ENCODE measurements around the gene BLID. TPM values are rescaled to one million over a fixed set of nuclear protein-coding genes. Genes with fewer than 3 reads are reported as not detected.

Gene BLID
- total RNA-seq, 4 donors from 2014 or later, result not detected

DNA sequence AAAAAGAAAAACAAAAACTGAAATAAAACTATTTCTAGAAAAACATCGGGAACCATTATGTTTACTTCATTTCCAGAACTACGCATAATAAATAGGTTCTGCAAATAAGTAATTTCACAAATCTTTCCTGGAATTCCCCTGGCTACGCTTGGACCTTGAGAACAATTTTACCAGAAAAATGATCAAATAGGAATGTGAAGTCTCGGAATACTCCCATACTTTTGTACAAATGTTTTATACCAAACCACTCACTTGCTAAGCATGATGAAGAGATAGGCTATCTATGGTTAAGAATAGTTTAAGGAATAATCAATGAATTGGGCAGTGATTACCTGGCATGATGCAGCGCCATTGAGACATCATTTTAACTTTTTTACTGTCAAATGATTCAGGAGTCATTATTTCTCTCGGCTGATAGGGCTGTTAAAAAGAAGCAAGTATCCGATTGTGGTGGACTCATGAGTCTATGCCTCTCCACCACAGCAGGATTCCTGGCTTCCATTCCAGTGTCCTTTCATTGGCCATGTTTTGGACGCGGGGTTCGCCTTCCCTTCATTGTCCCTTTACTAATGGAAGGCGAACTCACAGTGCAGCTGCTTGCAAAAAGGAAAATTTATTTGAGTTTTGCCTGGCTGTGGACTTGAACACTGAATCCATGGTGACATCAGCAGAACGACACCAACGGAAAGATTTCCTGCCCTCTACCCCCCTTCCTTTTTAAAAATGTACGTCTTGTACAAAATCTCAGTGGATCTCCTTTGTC, 39.9 kb upstream of the BLID start:
- peak overlapping the region; percentile 9 for H3K27ac ChIP-seq
- WGBS, result 86% methylated on average over 14 of the region's 14 CpGs

DNA sequence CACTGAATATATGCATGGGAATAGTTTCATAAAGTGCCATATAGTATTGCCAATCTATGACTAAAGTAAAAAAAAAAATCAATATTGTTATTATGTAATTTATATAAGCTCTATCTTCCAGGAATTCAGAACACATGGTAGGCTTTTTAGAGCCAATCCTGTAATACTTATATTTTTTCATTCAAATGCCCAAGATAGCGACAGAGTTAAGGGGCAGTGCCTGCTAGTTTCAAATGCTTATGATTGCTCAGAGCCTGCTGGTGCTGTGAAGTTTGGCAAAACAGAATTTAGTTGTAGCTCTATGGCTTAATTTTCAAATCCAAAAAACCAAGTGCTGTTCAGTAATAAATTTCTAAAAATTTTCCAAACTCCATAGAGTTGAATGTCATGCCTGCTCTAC, 39.0 kb upstream of the BLID start:
- no peak for TF ChIP-seq POLR2AphosphoS5 (IDR thresholded peaks at IDR 0.05)
- TF ChIP-seq EP300 (IDR thresholded peaks at IDR 0.05), result no peak
- TF ChIP-seq POLR2A (IDR thresholded peaks at IDR 0.05), result no peak
- TF ChIP-seq, protein P1, sequence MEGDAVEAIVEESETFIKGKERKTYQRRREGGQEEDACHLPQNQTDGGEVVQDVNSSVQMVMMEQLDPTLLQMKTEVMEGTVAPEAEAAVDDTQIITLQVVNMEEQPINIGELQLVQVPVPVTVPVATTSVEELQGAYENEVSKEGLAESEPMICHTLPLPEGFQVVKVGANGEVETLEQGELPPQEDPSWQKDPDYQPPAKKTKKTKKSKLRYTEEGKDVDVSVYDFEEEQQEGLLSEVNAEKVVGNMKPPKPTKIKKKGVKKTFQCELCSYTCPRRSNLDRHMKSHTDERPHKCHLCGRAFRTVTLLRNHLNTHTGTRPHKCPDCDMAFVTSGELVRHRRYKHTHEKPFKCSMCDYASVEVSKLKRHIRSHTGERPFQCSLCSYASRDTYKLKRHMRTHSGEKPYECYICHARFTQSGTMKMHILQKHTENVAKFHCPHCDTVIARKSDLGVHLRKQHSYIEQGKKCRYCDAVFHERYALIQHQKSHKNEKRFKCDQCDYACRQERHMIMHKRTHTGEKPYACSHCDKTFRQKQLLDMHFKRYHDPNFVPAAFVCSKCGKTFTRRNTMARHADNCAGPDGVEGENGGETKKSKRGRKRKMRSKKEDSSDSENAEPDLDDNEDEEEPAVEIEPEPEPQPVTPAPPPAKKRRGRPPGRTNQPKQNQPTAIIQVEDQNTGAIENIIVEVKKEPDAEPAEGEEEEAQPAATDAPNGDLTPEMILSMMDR (IDR thresholded peaks at IDR 0.05), result no peak
- 93% methylated on average over 1 of the region's 1 CpG for WGBS
- Histone ChIP-seq H3K4me3 (no peak overlapping the region), H3K4me1 (peaks cover 22% of the 10 kb centered on the region), H3K9me3 (no peaks in the 10 kb centered on the region), H3K27me3 (no peaks in the 10 kb centered on the region), H3K27ac (no peak overlapping the region), H3K36me3 (no peaks in the 10 kb centered on the region)
- no peak for DNase-seq (ENCODE audit: low spot score in 2 of 2)

More for the DNA sequence above, 39.9 kb upstream of the BLID start:
- TF ChIP-seq, protein P1 (IDR thresholded peaks at IDR 0.05), result no peak
- TF ChIP-seq POLR2A (IDR thresholded peaks at IDR 0.05), result no peak
- no peak for TF ChIP-seq EP300 (IDR thresholded peaks at IDR 0.05)
- TF ChIP-seq POLR2AphosphoS5 (IDR thresholded peaks at IDR 0.05), result no peak
- Histone ChIP-seq H3K27me3 (no peaks in the 10 kb centered on the region), H3K36me3 (no peaks in the 10 kb centered on the region), H3K9me3 (no peaks in the 10 kb centered on the region), H3K4me1 (peaks cover 22% of the 10 kb centered on the region), H3K4me3 (no peak overlapping the region)
- DNase-seq (ENCODE audit: low spot score in 2 of 2), result no peak

GRCh38 chr11:122154227-122154626, 38.2 kb upstream of the BLID start:
- DNase-seq (ENCODE audit: low spot score in 2 of 2), result no peak
- Histone ChIP-seq H3K9me3 (no peaks in the 10 kb centered on the region), H3K4me1 (peaks cover 19% of the 10 kb centered on the region), H3K27me3 (no peaks in the 10 kb centered on the region), H3K27ac (no peak overlapping the region), H3K36me3 (no peaks in the 10 kb centered on the region), H3K4me3 (no peak overlapping the region)
- TF ChIP-seq, protein P1 (IDR thresholded peaks at IDR 0.05), result no peak
- TF ChIP-seq POLR2A (IDR thresholded peaks at IDR 0.05) (no peak), POLR2AphosphoS5 (IDR thresholded peaks at IDR 0.05) (no peak), EP300 (IDR thresholded peaks at IDR 0.05) (no peak)
- 81% methylated on average over 6 of the region's 6 CpGs for WGBS

DNA sequence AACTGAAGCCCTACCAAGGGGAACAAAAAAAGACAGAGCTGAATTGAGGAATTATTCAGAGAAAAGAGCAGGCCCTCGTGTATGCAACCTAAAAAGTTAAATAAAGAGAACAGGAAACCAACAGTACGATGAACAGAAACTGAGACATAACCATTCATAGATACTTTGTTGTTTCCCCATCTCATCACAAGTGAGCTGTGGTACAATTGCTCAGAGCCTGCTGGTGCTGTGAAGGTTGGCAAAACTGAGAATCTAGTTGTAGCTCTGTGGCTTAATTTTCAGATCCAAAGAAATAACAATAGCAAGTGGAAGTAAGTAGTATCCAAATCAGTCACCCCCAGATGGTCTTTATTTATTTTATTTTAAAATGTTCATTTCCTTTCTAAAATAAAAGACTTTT, 37.7 kb upstream of the BLID start:
- Histone ChIP-seq H3K27ac (no peak overlapping the region), H3K4me3 (no peak overlapping the region), H3K36me3 (no peaks in the 10 kb centered on the region), H3K9me3 (no peaks in the 10 kb centered on the region), H3K27me3 (no peaks in the 10 kb centered on the region), H3K4me1 (peaks cover 14% of the 10 kb centered on the region)
- no peak for DNase-seq (ENCODE audit: low spot score in 2 of 2)
- TF ChIP-seq, protein P1 (IDR thresholded peaks at IDR 0.05), result no peak
- TF ChIP-seq POLR2A (IDR thresholded peaks at IDR 0.05) (no peak), POLR2AphosphoS5 (IDR thresholded peaks at IDR 0.05) (no peak), EP300 (IDR thresholded peaks at IDR 0.05) (no peak)
- 65% methylated on average over 2 of the region's 2 CpGs for WGBS

DNA sequence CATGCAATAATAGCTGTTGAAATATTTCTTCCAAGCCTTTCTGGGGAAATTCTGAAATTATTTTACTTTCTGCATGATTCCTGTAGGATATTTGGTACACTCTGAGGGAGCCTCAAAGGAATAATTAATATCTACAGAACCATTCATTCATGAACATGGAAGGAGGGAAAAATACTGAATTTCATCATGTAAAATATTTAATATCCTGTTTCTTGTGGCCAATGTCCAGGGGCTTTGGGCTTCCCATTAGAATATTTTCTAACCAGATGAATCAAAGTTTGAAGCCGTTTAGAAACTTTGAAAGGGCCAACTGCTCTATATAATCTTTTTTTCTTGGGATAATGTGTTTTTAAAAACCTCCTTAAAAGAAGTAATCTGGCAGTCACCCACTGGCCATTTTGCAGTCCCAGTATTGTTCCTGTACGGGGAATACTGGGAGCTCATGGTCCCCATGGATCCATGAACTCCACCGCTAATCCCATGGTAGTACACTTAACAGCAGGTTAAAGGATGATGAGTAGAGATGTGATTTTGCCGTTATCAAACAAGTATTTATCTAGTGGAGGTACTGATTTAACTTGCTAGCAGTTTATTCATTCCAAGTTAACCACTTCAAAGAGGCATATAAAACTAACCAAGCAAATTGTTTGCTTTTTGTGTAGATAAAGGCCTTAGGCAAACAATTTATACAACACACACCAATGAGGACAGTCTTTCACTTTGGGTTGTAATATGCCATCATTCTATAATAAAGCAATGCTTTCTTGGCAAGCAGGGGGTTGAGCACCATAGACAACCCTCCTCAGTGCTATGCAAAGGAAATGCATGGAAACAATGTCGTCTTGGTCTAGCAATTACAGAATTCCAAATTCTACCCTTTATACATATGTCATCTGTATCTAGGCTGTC, 34.5 kb upstream of the BLID start:
- no peaks in the 10 kb centered on the region for H3K4me1 ChIP-seq
- DNase-seq (ENCODE audit: low spot score in 2 of 2), result no peak
- H3K9me3 ChIP-seq, result no peaks in the 10 kb centered on the region
- TF ChIP-seq, protein P1 (IDR thresholded peaks at IDR 0.05), result no peak
- WGBS, result 57% methylated on average over 5 of the region's 5 CpGs
- no peak overlapping the region for H3K27ac ChIP-seq
- H3K36me3 ChIP-seq, result no peaks in the 10 kb centered on the region
- no peak overlapping the region for H3K4me3 ChIP-seq
- no peaks in the 10 kb centered on the region for H3K27me3 ChIP-seq

Measured in suprapubic skin (tissue), 4 donors.